Epithelial cell of proximal tubule (primary cell): ENCODE results near the gene MAP3K13. TPM values are rescaled to one million over a fixed set of nuclear protein-coding genes. Genes with fewer than 3 reads are reported as not detected.

Experiments
- DNase-seq: peaks from one replicate; pipeline ENCODE4 v3.0.0-alpha.2; 2011; ENCODE audit warnings: low read depth
- H3K4me3 ChIP-seq: 2 replicates; pipeline ENCODE4 v1.5.1; 2011; ENCODE audit warnings: low read depth, mild to moderate bottlenecking, low read length
- CTCF ChIP-seq: conservative IDR thresholded peaks from 2 replicates; pipeline ENCODE4 v1.5.1; 2012; ENCODE audit warnings: low read depth, mild to moderate bottlenecking, low read length
- total RNA-seq: library from RNA; depleted of rRNA; stranded (reverse); fragments of >200 nt; gene quantifications from 2 replicates; pipeline ENCODE4 v1.2.3, GENCODE V29; 2015

Gene MAP3K13
- total RNA-seq, 1 donor from 2014 or later, result 14.5 TPM

- H3K4me3 ChIP-seq, result no peak overlapping the region
- TF ChIP-seq CTCF, result no peak
- no peak for DNase-seq
Measured at GRCh38 chr3:185479373-185479945, 116.5 kb downstream of the MAP3K13 start.

GRCh38 chr3:185484296-185484695 lies 121.4 kb downstream of the MAP3K13 start:
- no peak for DNase-seq
- TF ChIP-seq CTCF, result no peak
- no peak overlapping the region for H3K4me3 ChIP-seq

DNA sequence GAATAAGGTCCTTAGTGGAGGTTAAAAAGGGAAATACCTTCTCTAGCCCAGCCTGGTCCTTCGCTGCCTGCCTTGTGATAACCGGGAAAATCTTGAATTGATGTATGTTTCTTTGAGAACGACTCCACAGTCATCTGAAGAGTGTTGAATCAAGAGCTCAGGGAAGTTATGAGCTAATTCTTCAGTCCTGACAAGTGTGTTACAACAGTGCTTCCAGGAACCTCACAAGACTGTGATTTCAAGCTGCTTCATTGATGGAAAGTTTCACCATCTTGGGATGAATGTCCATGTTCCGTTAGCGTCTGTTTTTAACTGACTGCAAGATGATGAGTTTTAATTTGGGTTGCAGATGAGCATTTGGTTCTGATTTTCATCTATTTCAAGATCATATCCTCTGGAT lies 123.5 kb downstream of the MAP3K13 start:
- DNase-seq, result no peak
- TF ChIP-seq CTCF, result no peak
- H3K4me3 ChIP-seq, result no peak overlapping the region

GRCh38 chr3:185488465-185488864 lies 125.5 kb downstream of the MAP3K13 start:
- TF ChIP-seq CTCF, result no peak

DNA sequence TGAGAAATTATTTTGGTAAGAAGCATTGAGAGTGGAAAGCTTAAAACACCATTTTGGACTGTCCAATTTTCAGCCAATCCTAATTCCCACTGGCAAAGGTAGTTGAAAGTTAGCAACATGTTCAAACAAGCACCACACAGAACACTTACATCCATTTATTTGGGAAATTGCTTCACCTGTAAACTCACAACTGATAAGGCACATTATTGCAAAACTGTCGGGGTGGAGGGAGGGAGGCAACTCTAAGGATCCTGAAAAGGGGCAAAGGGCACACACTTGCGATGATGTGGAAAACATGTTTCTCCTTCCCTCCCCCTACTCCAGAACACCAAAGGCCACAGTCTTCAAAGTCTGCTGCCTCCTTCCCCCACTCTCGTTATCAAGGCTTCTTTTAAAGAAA lies 126.5 kb downstream of the MAP3K13 start:
- no peak for TF ChIP-seq CTCF
- no peak for DNase-seq
- no peak overlapping the region for H3K4me3 ChIP-seq

More at GRCh38 chr3:185488465-185488864, 125.5 kb downstream of the MAP3K13 start:
- DNase-seq, result no peak
- no peak overlapping the region for H3K4me3 ChIP-seq

DNA sequence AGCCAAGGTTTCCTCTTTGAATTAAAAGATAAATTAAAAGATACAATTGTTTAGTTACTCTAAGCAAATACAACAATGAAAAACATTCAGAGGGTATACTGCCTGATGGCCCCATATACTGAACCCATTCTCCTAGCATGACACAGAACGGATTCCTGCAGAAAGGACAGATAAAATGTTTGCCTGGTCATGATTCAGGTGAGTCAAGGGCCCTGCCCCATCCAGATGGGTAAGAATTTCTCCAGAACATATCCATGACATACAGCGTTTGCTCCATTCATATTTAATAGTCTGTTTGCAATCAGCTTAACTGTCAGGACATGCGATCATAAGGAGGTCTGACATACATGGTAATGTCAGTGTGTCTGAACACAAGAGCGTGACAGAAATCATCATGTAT lies 127.3 kb downstream of the MAP3K13 start:
- no peak for TF ChIP-seq CTCF
- no peak overlapping the region for H3K4me3 ChIP-seq
- DNase-seq, result no peak
